OCI-LY1 (cell line): Measurements from ENCODE around the gene TULP3.

ENCODE experiments used
- EZH2 ChIP-seq: fragments of 200-600 bp; sonication (generic), shearing (Covaris generic); IDR thresholded peaks from 2 replicates; pipeline ENCODE4 v1.8.0; 2017; ENCODE audit warnings: borderline replicate concordance, mixed run types, mild to moderate bottlenecking, antibody characterized with exemption, low read length, moderate library complexity, mixed read lengths
- TF ChIP-seq, protein P1 (sequence below): fragments of 200-600 bp; sonication (generic), shearing (Covaris generic); IDR thresholded peaks from 2 replicates; pipeline ENCODE4 v1.5.1; 2017; ENCODE audit warnings: mild to moderate bottlenecking, antibody characterized with exemption, low read length, moderate library complexity, mixed read lengths

DNA sequence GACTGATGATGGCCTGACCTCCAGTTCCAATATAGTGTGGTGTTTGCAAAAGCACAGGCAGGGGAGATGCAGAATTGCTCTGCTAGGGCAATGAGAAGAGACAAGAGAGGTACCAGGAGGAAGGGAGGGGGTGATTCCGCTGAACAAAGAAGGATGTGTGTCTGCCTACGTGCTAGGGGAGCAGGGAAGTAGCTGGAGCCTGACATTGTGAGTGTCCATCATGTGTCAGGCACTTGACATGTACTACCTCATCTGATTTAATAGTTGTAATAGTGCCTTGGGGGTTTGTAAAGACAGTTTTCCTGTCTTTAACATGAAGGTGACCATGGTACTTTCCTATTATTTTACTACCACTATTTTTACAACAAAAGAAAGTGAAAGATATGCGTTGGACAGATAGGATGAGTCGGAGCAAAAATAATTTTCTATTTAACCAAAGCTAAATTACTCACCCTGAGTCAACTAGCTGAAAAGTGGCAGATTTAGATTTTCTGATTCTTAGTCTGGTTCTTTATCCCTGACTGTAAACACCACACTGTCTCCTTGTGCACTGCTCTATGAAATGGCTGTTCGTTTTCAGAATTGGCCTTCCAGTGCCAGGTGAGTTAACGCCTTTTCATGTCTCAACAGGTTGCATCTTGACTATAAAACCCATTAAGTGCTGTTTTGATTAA lies 34.8 kb downstream of the TULP3 start:
- TF ChIP-seq, protein P1, sequence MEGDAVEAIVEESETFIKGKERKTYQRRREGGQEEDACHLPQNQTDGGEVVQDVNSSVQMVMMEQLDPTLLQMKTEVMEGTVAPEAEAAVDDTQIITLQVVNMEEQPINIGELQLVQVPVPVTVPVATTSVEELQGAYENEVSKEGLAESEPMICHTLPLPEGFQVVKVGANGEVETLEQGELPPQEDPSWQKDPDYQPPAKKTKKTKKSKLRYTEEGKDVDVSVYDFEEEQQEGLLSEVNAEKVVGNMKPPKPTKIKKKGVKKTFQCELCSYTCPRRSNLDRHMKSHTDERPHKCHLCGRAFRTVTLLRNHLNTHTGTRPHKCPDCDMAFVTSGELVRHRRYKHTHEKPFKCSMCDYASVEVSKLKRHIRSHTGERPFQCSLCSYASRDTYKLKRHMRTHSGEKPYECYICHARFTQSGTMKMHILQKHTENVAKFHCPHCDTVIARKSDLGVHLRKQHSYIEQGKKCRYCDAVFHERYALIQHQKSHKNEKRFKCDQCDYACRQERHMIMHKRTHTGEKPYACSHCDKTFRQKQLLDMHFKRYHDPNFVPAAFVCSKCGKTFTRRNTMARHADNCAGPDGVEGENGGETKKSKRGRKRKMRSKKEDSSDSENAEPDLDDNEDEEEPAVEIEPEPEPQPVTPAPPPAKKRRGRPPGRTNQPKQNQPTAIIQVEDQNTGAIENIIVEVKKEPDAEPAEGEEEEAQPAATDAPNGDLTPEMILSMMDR, result no peak
- no peak for TF ChIP-seq EZH2
